AML-193 (cell line): ENCODE results near the gene RSPH1.

Experiments used
- DNase-seq, 2 experiments: peaks; one replicate each; lab custom pipeline; 2025; lab: John Stamatoyannopoulos, UW

RSPH1 gene

GRCh38 chr21:42426876-42427480 is 69.0 kb downstream of the RSPH1 start:
- no peak for DNase-seq

DNA sequence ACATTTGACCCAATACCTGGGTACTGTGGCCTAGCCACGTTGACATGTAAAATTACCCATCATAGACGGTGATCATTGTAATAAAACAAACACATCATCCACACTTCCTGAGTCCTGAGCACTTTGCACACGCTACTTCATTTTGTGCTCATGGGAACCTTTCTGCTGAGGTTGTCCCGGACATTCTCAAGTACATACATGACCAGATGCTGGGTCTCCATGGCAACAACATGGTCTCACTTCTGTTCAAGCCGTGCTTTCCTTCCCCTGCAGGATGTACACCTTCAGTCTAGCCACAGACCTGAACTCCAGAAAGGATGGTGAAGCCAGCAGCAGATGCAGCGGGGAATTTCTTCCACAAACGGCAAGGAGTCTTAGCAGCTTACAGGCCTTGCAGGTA is 69.6 kb downstream of the RSPH1 start:
- no peak for DNase-seq

GRCh38 chr21:42425591-42425990 is 70.4 kb downstream of the RSPH1 start:
- no peak for DNase-seq

- DNase-seq: peak; percentile 68 to 71
These were observed 71.0 kb downstream of the RSPH1 start for GRCh38 chr21:42424914-42425541.

- DNase-seq: no peak
These were observed 72.3 kb downstream of the RSPH1 start for GRCh38 chr21:42423685-42424084.

- no peak for DNase-seq
These were observed 72.8 kb downstream of the RSPH1 start for GRCh38 chr21:42423197-42423675.
